ENCODE results near the gene GRB2. TPM values are rescaled to one million over a fixed set of nuclear protein-coding genes. Genes with fewer than 3 reads are reported as not detected.

The GRB2 gene
- total RNA-seq, 1 experiment from 2014 or later, result 148 TPM

Small RNA genes lying within 50 kb of the gene (microRNA-seq; reads per million reads assigned to microRNA genes)
- gene MIR3678 (ENCODE audit: unreplicated experiment), result not detected

Other genes with a start within 250 kb of the GRB2 start
- gene SUMO2, start 222.7 kb downstream of the GRB2 start, total RNA-seq (2021; ENCODE audit: unreplicated experiment), result 616 TPM
- gene NUP85, start 200.0 kb downstream of the GRB2 start, total RNA-seq (2021; ENCODE audit: unreplicated experiment), result 141 TPM
- 61.6 TPM for gene GGA3, start 144.1 kb downstream of the GRB2 start, total RNA-seq (2021; ENCODE audit: unreplicated experiment)
- 85.0 TPM for gene MRPS7, start 143.8 kb downstream of the GRB2 start, total RNA-seq (2021; ENCODE audit: unreplicated experiment)
- 34.4 TPM for gene MIF4GD, start 134.4 kb downstream of the GRB2 start, total RNA-seq (2021; ENCODE audit: unreplicated experiment)
- gene SLC25A19, start 116.2 kb downstream of the GRB2 start, total RNA-seq (2021; ENCODE audit: unreplicated experiment), result 29.0 TPM
- 129 TPM for gene TMEM94, start 51.0 kb upstream of the GRB2 start, total RNA-seq (2021; ENCODE audit: unreplicated experiment)
- gene CASKIN2, start 109.9 kb upstream of the GRB2 start, total RNA-seq (2021; ENCODE audit: unreplicated experiment), result 40.0 TPM
- 78.7 TPM for gene TSEN54, start 110.8 kb upstream of the GRB2 start, total RNA-seq (2021; ENCODE audit: unreplicated experiment)
- gene LLGL2, start 120.0 kb upstream of the GRB2 start, total RNA-seq (2021; ENCODE audit: unreplicated experiment), result 201 TPM
- gene MYO15B, start 182.1 kb upstream of the GRB2 start, total RNA-seq (2021; ENCODE audit: unreplicated experiment), result 26.5 TPM
- 0.10 TPM for gene SMIM5, start 227.8 kb upstream of the GRB2 start, total RNA-seq (2021; ENCODE audit: unreplicated experiment)

Data from Panc1 (cell line).